UCSD-AML1 (cell line): ENCODE measurements around the gene ING2.
"Not testable (repeated sequence)": the region's sequence is repeated elsewhere in the genome, so short reads cannot be mapped to it uniquely, and the experiment has no call there.

Experiments
- DNase-seq: peaks from one replicate; lab custom pipeline; 2025; ENCODE audit not compliant: unreplicated experiment; lab: John Stamatoyannopoulos, UW

ING2 gene

GRCh38 chr4:183504930-183505610, at the start of gene ING2:
TSS of gene ING2 (plus strand) at chr4:183505058. CDS start at chr4:183505196, 138 bp downstream.
- peak; percentile 92 for DNase-seq

- peak; percentile 70 for DNase-seq
Observed at GRCh38 chr4:183455431-183456195, 49.2 kb upstream of the ING2 start.

GRCh38 chr4:183458005-183458404, 46.9 kb upstream of the ING2 start:
- no peak for DNase-seq

- DNase-seq, result not testable (repeated sequence)
Observed at GRCh38 chr4:183463903-183464619, 40.8 kb upstream of the ING2 start.

GRCh38 chr4:183465879-183466278, 39.0 kb upstream of the ING2 start:
- DNase-seq, result peak; percentile 30

GRCh38 chr4:183467246-183467645, 37.6 kb upstream of the ING2 start:
- DNase-seq, result no peak

GRCh38 chr4:183468210-183469095, 36.4 kb upstream of the ING2 start:
- no peak for DNase-seq

DNA sequence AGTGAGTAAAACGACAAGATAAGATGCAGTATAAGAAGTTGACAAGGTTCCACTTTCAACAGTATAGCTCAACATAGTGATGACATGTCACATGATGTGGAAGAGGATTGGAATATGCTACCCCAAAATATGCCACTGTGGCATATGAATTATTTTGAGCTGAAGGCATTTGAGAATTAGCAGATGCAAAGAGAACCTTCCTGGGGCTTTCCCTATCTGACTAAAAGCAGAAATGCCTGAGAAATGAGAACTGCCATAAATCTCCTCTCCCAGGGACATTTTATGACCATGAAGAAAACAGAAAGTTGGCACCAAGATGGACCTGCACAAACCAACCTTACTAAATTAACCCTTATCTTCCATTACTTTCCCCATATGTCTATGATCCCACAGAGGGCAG, 35.6 kb upstream of the ING2 start:
- DNase-seq, result no peak

GRCh38 chr4:183469936-183470335, 34.9 kb upstream of the ING2 start:
- no peak for DNase-seq

DNA sequence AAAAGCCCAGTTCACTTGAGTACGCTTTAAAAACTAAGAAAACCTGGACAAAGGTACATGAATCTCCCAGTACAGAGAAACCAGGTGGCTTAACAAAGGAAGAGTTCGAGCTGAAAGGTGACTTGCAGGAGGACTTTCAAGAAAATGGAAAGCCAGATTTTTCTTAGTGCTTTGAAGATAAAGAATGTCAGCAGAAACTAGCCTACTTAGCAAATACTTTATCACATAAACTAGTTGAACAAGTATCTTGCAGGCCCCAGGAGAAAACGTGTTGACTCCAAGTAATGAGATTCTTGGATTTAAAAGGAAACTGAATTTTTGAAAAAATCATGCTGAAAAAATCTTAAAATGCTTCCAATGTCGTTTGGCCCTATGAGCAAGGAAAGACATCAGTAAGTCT, 34.0 kb upstream of the ING2 start:
- DNase-seq, result no peak

- DNase-seq, result peak; percentile 85
Observed at GRCh38 chr4:183471946-183472708, 32.7 kb upstream of the ING2 start.

DNA sequence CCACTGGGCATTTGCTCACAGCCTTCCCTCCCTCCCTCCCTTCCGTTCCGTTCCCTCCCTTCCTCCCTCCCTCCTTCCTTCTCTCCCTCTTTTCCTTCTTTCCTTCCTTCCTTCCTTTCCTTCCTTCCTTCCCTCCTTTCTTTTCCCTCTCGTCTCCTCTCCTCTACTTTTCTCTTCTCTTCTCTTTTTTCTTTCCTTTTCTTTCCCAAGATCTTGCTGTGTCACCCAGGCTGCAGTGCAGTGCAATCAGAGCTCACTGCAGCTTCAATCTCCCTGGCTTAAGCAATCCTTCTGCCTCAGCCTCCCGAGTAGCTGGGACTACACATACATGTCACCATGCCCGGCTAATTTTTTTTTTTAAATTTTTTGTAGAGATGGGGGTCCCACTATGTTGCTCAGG, 26.7 kb upstream of the ING2 start:
- DNase-seq, result no peak

GRCh38 chr4:183478926-183479325, 25.9 kb upstream of the ING2 start:
- DNase-seq, result no peak

GRCh38 chr4:183482515-183483095, 22.3 kb upstream of the ING2 start:
- DNase-seq, result not testable (repeated sequence)

DNA sequence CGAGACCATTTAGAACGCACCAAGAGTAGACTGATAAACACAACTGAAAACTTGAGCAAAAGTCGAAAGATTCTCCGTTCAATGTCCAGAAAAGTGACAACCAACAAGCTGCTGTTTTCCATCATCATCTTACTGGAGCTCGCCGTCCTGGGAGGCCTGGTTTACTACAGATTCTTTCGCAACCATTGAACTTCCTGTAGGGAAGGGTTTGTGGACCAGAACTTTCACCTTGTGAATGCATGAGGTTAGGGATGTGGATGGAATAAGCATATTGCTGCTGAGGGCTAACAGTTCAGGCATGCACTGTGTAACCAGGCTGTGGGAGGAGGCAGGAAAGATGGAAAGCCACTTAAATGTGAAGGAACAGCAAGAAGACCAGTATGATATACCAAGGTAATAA, 20.9 kb upstream of the ING2 start:
- DNase-seq, result no peak

DNA sequence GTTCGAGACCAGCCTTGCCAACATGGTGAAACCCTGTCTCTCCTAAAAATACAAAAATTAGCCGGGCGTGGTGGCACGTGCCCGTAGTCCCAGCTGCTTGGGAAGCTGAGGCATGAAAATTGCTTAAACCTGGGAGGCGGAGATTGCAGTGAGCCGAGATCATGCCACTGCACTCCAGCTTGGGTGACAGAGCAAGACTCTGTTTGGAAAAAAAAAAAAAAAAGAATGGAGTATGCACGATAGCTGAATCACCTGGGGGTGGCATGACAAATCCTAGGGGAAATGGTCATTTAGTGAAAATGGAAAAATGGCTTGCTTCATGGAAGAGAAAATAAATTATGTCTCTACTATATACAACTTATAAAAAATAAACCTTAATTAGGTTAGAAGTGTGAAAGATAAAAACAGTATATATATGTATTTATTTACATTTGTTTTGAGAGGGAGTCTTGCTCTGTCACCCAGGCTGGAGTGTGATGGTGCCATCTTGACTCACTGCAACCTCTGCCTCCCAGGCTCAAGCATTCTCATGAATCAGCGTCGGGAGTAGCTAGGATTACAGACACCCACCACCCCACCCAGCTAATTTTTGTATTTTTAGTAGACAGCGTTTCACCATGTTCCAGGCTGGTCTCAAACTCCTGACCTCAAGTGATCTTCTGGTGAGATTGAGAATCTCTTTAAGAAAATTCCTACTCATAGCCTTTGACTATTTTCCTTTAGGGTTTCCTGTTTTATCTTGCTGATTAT, 19.3 kb upstream of the ING2 start:
- DNase-seq, result no peak

- DNase-seq, result no peak
Observed at GRCh38 chr4:183492791-183493222, 12.1 kb upstream of the ING2 start.

DNA sequence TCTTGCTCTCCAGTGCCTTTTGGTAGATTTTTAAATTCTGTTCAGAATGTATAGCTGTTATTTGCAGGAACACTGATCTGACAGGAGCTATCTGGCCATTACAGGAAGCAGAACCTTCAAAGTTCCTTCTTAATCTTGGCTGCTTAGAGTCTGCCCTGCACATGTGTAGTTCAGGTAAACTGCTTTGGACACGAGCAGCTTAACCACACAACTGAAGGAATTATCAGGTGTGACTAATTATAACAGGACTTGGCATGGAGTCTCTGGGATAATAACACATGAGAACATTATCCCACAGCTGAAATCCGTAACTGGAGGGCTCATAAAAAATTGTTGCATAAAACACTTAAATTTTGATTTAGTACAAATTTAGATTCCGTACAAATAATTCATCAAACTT, 11.6 kb upstream of the ING2 start:
- DNase-seq, result no peak

DNA sequence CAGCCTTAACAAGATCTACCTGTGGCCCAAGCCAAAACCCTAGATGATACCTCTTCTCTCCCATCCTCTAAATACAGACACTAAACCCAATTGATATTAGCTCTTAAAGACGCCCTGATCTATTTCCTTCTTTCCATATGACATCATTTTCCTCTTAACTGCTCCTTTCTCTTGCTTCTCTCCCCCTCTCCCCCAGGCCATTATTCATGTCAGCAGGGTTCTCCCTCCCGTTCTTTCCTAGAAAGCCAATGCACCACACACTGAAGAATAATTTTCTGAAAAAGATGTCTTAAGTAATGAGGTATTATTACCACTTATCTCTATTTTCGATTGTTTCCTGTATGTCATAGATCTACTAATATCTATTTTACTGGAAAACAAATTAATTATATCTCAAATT, 9.7 kb upstream of the ING2 start:
- no peak for DNase-seq
